ENCODE data around the gene AASDH.

- TF ChIP-seq EP300 (IDR thresholded peaks at IDR 0.05) (no peak), CTCF (IDR thresholded peaks at IDR 0.05) (no peak)
These were observed 75.9 kb downstream of the AASDH start for GRCh38 chr4:56311299-56311975.
